Measurements from ENCODE around the gene BCL11A.

GRCh38 chr2:60424233-60424632 is 129.2 kb downstream of the BCL11A start:
- TF ChIP-seq EZH2 (IDR thresholded peaks at IDR 0.05; ENCODE audit: borderline replicate concordance, low read depth, low read length, poor library complexity, severe bottlenecking) (no peak), CTCF (conservative IDR thresholded peaks at IDR 0.05; ENCODE audit: low read depth, low read length) (no peak)

Measured in A673 (cell line).